BJ (cell line): Measurements from ENCODE around the gene PRKG1. TPM values are rescaled to one million over a fixed set of nuclear protein-coding genes. Genes with fewer than 3 reads are reported as not detected.
A peak's percentile ranks its signal among the peaks of the same experiment; 100 is the strongest.

Source experiments
- CTCF ChIA-PET: fragments of 350-600 bp; formaldehyde crosslinking; extraction: SDS; loops from one replicate; lab custom pipeline; 2021; ENCODE audit warnings: antibody characterized with exemption, inconsistent platforms; lab: Yijun Ruan, JAX
- POLR2A ChIA-PET: fragments of 300-600 bp; sonication (Branson Sonifier 250); formaldehyde crosslinking; extraction: SDS; loops from one replicate; lab custom pipeline; 2021; ENCODE audit warnings: antibody characterized with exemption; lab: Charles Lee
- DNase-seq: peaks from one replicate; pipeline ENCODE4 v3.0.0-alpha.2; 2011; ENCODE audit warnings: low read depth
- H3K27me3 ChIP-seq: 2 replicates; pipeline ENCODE4 v1.6.0; 2011; ENCODE audit warnings: low read length; ENCODE audit not compliant: control insufficient read depth, insufficient read depth
- H3K36me3 ChIP-seq: 2 replicates; pipeline ENCODE4 v1.5.1; 2011; ENCODE audit warnings: low read length; ENCODE audit not compliant: control insufficient read depth, insufficient read depth
- H3K4me3 ChIP-seq: 2 replicates; pipeline ENCODE4 v1.5.1; 2011; ENCODE audit warnings: low read depth, mild to moderate bottlenecking, control low read depth, low read length
- polyA plus RNA-seq: library from polyadenylated mRNA; depleted of rRNA; stranded (reverse); fragments of >200 nt; gene quantifications from 2 replicates; pipeline ENCODE4 v1.2.3, GENCODE V29; 2011
- TF ChIP-seq, protein P1 (sequence below): IDR thresholded peaks from 2 replicates; pipeline ENCODE4 v1.5.1; 2011; ENCODE audit warnings: low read depth, mild to moderate bottlenecking, control low read depth, inconsistent platforms, low read length, moderate library complexity; ENCODE audit not compliant: insufficient read depth

PRKG1 gene
- polyA plus RNA-seq, 1 experiment = 9.7 TPM

DNA sequence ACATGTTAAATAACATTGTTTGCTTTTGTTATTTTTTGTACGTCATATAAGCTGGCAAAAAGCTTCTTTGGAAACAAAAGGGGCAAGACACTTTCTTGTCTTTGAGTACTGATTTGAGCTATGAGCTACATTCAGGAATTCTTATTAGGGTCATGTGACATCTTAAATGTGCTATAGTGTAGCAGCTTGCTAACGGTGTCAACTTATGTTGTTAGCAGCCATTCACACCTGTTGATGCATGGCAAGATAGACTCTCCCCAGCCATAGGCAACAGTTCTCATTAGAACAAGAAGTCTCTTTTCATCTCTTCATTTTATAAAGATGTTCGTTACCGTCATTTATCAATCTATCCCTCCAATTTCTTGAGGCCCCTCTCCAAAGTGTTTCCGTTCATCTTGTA, 411.4 kb downstream of the PRKG1 start:
- TF ChIP-seq, protein P1, sequence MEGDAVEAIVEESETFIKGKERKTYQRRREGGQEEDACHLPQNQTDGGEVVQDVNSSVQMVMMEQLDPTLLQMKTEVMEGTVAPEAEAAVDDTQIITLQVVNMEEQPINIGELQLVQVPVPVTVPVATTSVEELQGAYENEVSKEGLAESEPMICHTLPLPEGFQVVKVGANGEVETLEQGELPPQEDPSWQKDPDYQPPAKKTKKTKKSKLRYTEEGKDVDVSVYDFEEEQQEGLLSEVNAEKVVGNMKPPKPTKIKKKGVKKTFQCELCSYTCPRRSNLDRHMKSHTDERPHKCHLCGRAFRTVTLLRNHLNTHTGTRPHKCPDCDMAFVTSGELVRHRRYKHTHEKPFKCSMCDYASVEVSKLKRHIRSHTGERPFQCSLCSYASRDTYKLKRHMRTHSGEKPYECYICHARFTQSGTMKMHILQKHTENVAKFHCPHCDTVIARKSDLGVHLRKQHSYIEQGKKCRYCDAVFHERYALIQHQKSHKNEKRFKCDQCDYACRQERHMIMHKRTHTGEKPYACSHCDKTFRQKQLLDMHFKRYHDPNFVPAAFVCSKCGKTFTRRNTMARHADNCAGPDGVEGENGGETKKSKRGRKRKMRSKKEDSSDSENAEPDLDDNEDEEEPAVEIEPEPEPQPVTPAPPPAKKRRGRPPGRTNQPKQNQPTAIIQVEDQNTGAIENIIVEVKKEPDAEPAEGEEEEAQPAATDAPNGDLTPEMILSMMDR = no peak
- DNase-seq = no peak
- Histone ChIP-seq H3K4me3 (no peak overlapping the region), H3K27me3 (no peaks in the 10 kb centered on the region), H3K36me3 (no peaks in the 10 kb centered on the region)
- ChIA-PET POLR2A (no interaction called here), CTCF (no interaction called here)

DNA sequence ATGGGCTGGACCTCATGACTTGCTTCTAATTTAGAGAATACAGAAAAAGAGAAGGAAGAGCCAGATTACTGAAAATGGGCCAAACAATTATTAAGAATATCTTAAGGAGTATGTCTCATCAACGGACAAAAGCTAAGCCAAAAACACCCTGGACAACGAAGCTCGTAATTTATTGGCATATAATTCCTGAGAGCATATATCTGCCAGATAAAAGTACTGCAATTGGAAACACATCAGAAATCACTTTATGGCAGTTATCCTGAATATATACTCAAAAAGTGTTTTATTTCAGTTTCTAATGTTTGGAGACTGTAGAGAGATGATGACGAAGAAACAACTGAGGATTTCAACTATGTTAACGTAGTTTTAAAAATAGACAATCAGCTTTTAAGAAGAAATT, 413.3 kb downstream of the PRKG1 start:
- TF ChIP-seq, protein P1 = no peak

DNA sequence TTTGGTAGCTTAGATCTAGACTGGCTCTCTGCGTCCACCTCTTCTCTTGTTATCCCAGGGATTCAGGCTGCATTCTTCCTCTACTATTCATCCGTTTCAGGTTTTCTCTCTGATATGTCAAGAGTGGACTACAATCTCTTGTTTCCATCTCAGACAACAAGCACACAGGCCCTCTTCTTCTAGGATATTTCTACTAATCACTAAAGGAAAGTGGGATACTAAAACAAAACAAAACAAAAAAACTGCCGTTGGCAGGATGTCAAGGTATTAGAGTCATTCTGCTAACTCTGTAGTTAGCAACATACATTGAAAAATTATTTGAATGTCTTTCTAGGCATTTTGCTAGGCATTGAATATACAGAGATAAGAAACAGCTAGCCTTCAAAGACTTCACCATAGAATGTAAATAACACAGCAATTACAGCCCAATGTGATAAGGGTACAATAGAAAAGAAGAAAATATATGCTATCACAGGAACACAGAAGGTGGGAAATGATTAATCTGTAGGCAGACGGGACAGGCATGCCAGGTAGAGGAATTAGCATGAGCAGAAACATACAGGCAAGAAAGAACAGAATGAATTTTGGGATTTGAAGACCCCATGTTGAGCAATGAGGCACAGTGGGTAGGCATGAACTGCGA, 414.6 kb downstream of the PRKG1 start:
- ChIA-PET POLR2A (no interaction called here), CTCF (interaction anchor here (1.2 kb wide), 1 partner anchor 14 kb away, joined by 3 read pairs; no protein-coding TSS in a partner anchor)
- Histone ChIP-seq H3K36me3 (no peaks in the 10 kb centered on the region), H3K4me3 (no peak overlapping the region), H3K27me3 (no peaks in the 10 kb centered on the region)
- TF ChIP-seq, protein P1 = no peak
- no peak for DNase-seq

More for the DNA sequence above, 413.3 kb downstream of the PRKG1 start:
- DNase-seq = no peak
- CTCF ChIA-PET = no interaction called here
- H3K4me3 ChIP-seq = no peak overlapping the region
- H3K27me3 ChIP-seq = no peaks in the 10 kb centered on the region
- POLR2A ChIA-PET = no interaction called here
- no peaks in the 10 kb centered on the region for H3K36me3 ChIP-seq

DNA sequence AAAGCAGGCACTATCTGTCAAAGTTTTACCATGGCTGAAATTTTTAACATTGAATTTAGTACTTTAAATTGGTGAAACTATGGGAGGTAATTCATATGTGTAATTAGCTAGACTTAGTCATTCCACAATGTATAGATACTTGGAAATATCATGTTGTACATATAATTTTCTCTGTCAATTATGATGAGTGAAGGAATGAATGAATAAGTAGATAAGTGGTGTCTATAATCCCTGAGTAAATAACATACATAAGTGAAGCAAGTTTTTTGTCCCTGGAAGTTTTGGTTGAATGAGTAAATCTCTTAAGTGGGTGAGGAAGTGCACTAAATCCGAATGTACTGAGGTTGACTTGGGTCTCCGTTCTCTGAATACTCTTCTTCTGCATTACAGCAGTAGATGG, 424.1 kb downstream of the PRKG1 start:
- TF ChIP-seq, protein P1 = no peak
- H3K27me3 ChIP-seq = no peaks in the 10 kb centered on the region
- no peak overlapping the region for H3K4me3 ChIP-seq
- POLR2A ChIA-PET = no interaction called here
- no peak for DNase-seq
- CTCF ChIA-PET = interaction anchor here (1.2 kb wide), 1 partner anchor 18 kb away, joined by 3 read pairs; no protein-coding TSS in a partner anchor
- H3K36me3 ChIP-seq = no peaks in the 10 kb centered on the region

DNA sequence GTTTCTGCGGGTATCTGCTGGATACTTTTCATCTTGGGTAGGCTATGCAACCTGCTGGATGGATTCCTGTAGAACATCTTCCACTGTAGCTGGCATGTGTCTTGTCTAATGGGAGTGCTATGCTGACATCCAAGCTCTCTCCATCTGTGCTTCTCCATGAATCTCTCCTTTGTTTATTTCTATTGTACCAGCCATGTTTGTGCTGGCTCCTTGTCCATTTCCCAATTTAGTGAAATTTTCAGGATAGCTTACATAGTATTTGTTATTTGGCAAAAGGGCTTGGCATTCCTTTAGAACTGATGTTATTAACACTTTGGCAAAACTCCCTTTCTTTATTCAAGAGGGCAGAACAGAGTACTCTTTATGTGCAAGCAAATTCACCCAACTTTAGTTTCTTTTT, 427.1 kb downstream of the PRKG1 start:
- TF ChIP-seq, protein P1 = no peak
- H3K27me3 ChIP-seq = no peaks in the 10 kb centered on the region
- ChIA-PET CTCF (interaction anchor here (0.6 kb wide), 1 partner anchor 491 kb away, joined by 3 read pairs; no protein-coding TSS in a partner anchor), POLR2A (no interaction called here)
- H3K4me3 ChIP-seq = no peak overlapping the region
- DNase-seq = peak; percentile 9
- H3K36me3 ChIP-seq = no peaks in the 10 kb centered on the region
